Activated naive CD4-positive, alpha-beta T cell treated with anti-CD3 and anti-CD28 coated beads, Interleukin-2, amount 10 ng/mL, durations not matched to agents 7 days and 5 days (primary cell): Measurements from ENCODE around the gene ZFHX2.

Source experiments
- CTCF ChIA-PET: fragments of 350-600 bp; sonication (Branson Sonifier 250); formaldehyde crosslinking; loops from one replicate; lab custom pipeline; 2021; ENCODE audit warnings: antibody characterized with exemption; lab: Charles Lee
- DNase-seq: peaks from one replicate; pipeline ENCODE4 v3.0.0-alpha.2; 2020
- H3K27ac Mint-ChIP-seq: one replicate; pipeline ENCODE4 v1.8.0; 2021; ENCODE audit warnings: mild to moderate bottlenecking, moderate library complexity, mixed read lengths
- H3K27me3 Mint-ChIP-seq: one replicate; pipeline ENCODE4 v1.8.0; 2021; ENCODE audit warnings: mild to moderate bottlenecking, mixed read lengths
- H3K36me3 Mint-ChIP-seq: one replicate; pipeline ENCODE4 v1.8.0; 2021; ENCODE audit warnings: mixed read lengths
- H3K4me1 Mint-ChIP-seq: one replicate; pipeline ENCODE4 v1.8.0; 2021; ENCODE audit warnings: mixed read lengths
- H3K4me3 Mint-ChIP-seq: one replicate; pipeline ENCODE4 v1.8.0; 2021; ENCODE audit warnings: mild to moderate bottlenecking, moderate library complexity, mixed read lengths
- H3K9me3 Mint-ChIP-seq: one replicate; pipeline ENCODE4 v1.8.0; 2021; ENCODE audit warnings: mixed read lengths

The ZFHX2 gene

GRCh38 chr14:23520899-23521533, 30.5 kb downstream of the ZFHX2 start:
- no peaks in the 10 kb centered on the region for H3K36me3 Mint-ChIP-seq
- DNase-seq = no peak
- H3K27ac Mint-ChIP-seq = no peak overlapping the region
- no peaks in the 10 kb centered on the region for H3K27me3 Mint-ChIP-seq
- CTCF ChIA-PET = interaction anchor here (0.7 kb wide), 1 partner anchor 43 kb away, joined by 3 read pairs; no protein-coding TSS in a partner anchor
- H3K9me3 Mint-ChIP-seq = no peaks in the 10 kb centered on the region
- H3K4me1 Mint-ChIP-seq = no peaks in the 10 kb centered on the region
- no peak overlapping the region for H3K4me3 Mint-ChIP-seq

- no peak for DNase-seq
- H3K4me1 Mint-ChIP-seq = no peaks in the 10 kb centered on the region
- no peaks in the 10 kb centered on the region for H3K9me3 Mint-ChIP-seq
- no peaks in the 10 kb centered on the region for H3K36me3 Mint-ChIP-seq
- H3K27me3 Mint-ChIP-seq = peaks cover 6% of the 10 kb centered on the region
- CTCF ChIA-PET = no interaction called here
- no peak overlapping the region for H3K27ac Mint-ChIP-seq
- H3K4me3 Mint-ChIP-seq = no peak overlapping the region
These were observed 32.9 kb downstream of the ZFHX2 start for GRCh38 chr14:23518709-23519108.

GRCh38 chr14:23517650-23518326, 33.8 kb downstream of the ZFHX2 start:
- Mint-ChIP-seq H3K4me3 (no peak overlapping the region), H3K4me1 (no peaks in the 10 kb centered on the region), H3K9me3 (no peaks in the 10 kb centered on the region), H3K27me3 (peaks cover 10% of the 10 kb centered on the region), H3K27ac (no peak overlapping the region), H3K36me3 (no peaks in the 10 kb centered on the region)
- CTCF ChIA-PET = interaction anchor here (0.6 kb wide), 1 partner anchor 396 kb away, joined by 3 read pairs; no protein-coding TSS in a partner anchor
- DNase-seq = no peak

- H3K4me1 Mint-ChIP-seq = peaks cover 9% of the 10 kb centered on the region
- H3K27me3 Mint-ChIP-seq = peaks cover 10% of the 10 kb centered on the region
- no peaks in the 10 kb centered on the region for H3K36me3 Mint-ChIP-seq
- no peaks in the 10 kb centered on the region for H3K9me3 Mint-ChIP-seq
- no peak for DNase-seq
- CTCF ChIA-PET = no interaction called here
- no peak overlapping the region for H3K27ac Mint-ChIP-seq
- no peak overlapping the region for H3K4me3 Mint-ChIP-seq
These were observed 37.0 kb downstream of the ZFHX2 start for GRCh38 chr14:23514644-23514957.

GRCh38 chr14:23513818-23514643, 37.5 kb downstream of the ZFHX2 start:
- Mint-ChIP-seq H3K4me3 (no peak overlapping the region), H3K9me3 (no peaks in the 10 kb centered on the region), H3K36me3 (no peaks in the 10 kb centered on the region), H3K27ac (peak overlapping the region; percentile 16), H3K4me1 (peaks cover 9% of the 10 kb centered on the region), H3K27me3 (peaks cover 10% of the 10 kb centered on the region)
- no peak for DNase-seq
- CTCF ChIA-PET = no interaction called here

- no peak overlapping the region for H3K4me3 Mint-ChIP-seq
These were observed 38.4 kb downstream of the ZFHX2 start for GRCh38 chr14:23513005-23513817.

GRCh38 chr14:23512156-23512555, 39.4 kb downstream of the ZFHX2 start:
- peaks cover 10% of the 10 kb centered on the region for H3K27me3 Mint-ChIP-seq
- peaks cover 9% of the 10 kb centered on the region for H3K4me1 Mint-ChIP-seq
- H3K36me3 Mint-ChIP-seq = no peaks in the 10 kb centered on the region
- peak overlapping the region; percentile 29 for H3K27ac Mint-ChIP-seq
- peak; percentile 34 for DNase-seq
- H3K9me3 Mint-ChIP-seq = no peaks in the 10 kb centered on the region
- peak overlapping the region; percentile 59 for H3K4me3 Mint-ChIP-seq
- CTCF ChIA-PET = interaction anchor here (1.5 to 2.1 kb wide), 2 partner anchors 34 to 48 kb away, joined by 4 to 6 read pairs; no protein-coding TSS in a partner anchor

More at GRCh38 chr14:23513005-23513817, 38.4 kb downstream of the ZFHX2 start:
- DNase-seq = no peak
- Mint-ChIP-seq H3K36me3 (no peaks in the 10 kb centered on the region), H3K27ac (no peak overlapping the region), H3K4me1 (peaks cover 9% of the 10 kb centered on the region), H3K9me3 (no peaks in the 10 kb centered on the region), H3K27me3 (peaks cover 10% of the 10 kb centered on the region)
- CTCF ChIA-PET = interaction anchor here (2.1 kb wide), 1 partner anchor 35 kb away, joined by 6 read pairs; no protein-coding TSS in a partner anchor

- H3K27ac Mint-ChIP-seq = no peak overlapping the region
These were observed 57.3 kb downstream of the ZFHX2 start for GRCh38 chr14:23494223-23494622.

GRCh38 chr14:23492618-23493272, 58.8 kb downstream of the ZFHX2 start:
- CTCF ChIA-PET = interaction anchor here (1.0 kb wide), 1 partner anchor 10 kb away, joined by 3 read pairs; no protein-coding TSS in a partner anchor
- H3K27me3 Mint-ChIP-seq = no peaks in the 10 kb centered on the region
- no peaks in the 10 kb centered on the region for H3K4me1 Mint-ChIP-seq

More at GRCh38 chr14:23494223-23494622, 57.3 kb downstream of the ZFHX2 start:
- H3K4me3 Mint-ChIP-seq = no peak overlapping the region
- CTCF ChIA-PET = interaction anchor here (2.4 kb wide), 1 partner anchor 65 kb away, joined by 10 read pairs; no protein-coding TSS in a partner anchor
- H3K4me1 Mint-ChIP-seq = no peaks in the 10 kb centered on the region
- H3K9me3 Mint-ChIP-seq = no peaks in the 10 kb centered on the region
- no peaks in the 10 kb centered on the region for H3K36me3 Mint-ChIP-seq
- DNase-seq = no peak
- no peaks in the 10 kb centered on the region for H3K27me3 Mint-ChIP-seq

GRCh38 chr14:23487216-23487615, 64.3 kb downstream of the ZFHX2 start:
- Mint-ChIP-seq H3K27ac (no peak overlapping the region), H3K27me3 (no peaks in the 10 kb centered on the region), H3K36me3 (peaks cover 2% of the 10 kb centered on the region), H3K4me1 (no peaks in the 10 kb centered on the region), H3K4me3 (no peak overlapping the region), H3K9me3 (no peaks in the 10 kb centered on the region)
- DNase-seq = no peak
- CTCF ChIA-PET = interaction anchor here (2.3 kb wide), 1 partner anchor 72 kb away, joined by 6 read pairs; no protein-coding TSS in a partner anchor

More at GRCh38 chr14:23492618-23493272, 58.8 kb downstream of the ZFHX2 start:
- no peaks in the 10 kb centered on the region for H3K9me3 Mint-ChIP-seq
- no peak overlapping the region for H3K4me3 Mint-ChIP-seq
- no peaks in the 10 kb centered on the region for H3K36me3 Mint-ChIP-seq
- DNase-seq = no peak
- H3K27ac Mint-ChIP-seq = no peak overlapping the region

- DNase-seq = no peak
- Mint-ChIP-seq H3K27me3 (no peaks in the 10 kb centered on the region), H3K27ac (no peak overlapping the region), H3K9me3 (no peaks in the 10 kb centered on the region), H3K4me3 (no peak overlapping the region), H3K4me1 (no peaks in the 10 kb centered on the region), H3K36me3 (peaks cover 4% of the 10 kb centered on the region)
- CTCF ChIA-PET = interaction anchor here (1.4 to 13.1 kb wide), 2 partner anchors 52 to 76 kb away, joined by 5 to 238 read pairs; partner anchors contain the start of genes AP1G2 and THTPA
These were observed 65.5 kb downstream of the ZFHX2 start for GRCh38 chr14:23486036-23486435.

GRCh38 chr14:23485326-23485725, 66.2 kb downstream of the ZFHX2 start:
- Mint-ChIP-seq H3K27ac (no peak overlapping the region), H3K9me3 (no peaks in the 10 kb centered on the region), H3K36me3 (peaks cover 4% of the 10 kb centered on the region), H3K27me3 (no peaks in the 10 kb centered on the region), H3K4me3 (no peak overlapping the region), H3K4me1 (no peaks in the 10 kb centered on the region)
- DNase-seq = no peak
- CTCF ChIA-PET = interaction anchor here (1.2 to 13.1 kb wide), 4 partner anchors 10 to 76 kb away, joined by 3 to 238 read pairs (median 60); partner anchors contain the start of genes AP1G2 and THTPA
